ENCODE measurements around the gene NKD2.

Gene NKD2

GRCh38 chr5:1029945-1030625, 21.5 kb downstream of the NKD2 start:
- no peak for TF ChIP-seq REST (IDR thresholded peaks at IDR 0.05; ENCODE audit: insufficient read depth in 1 of 2, low read depth in 2 of 2, low read length in 2 of 2)
- no peak for TF ChIP-seq SIN3A (IDR thresholded peaks at IDR 0.05; ENCODE audit: borderline replicate concordance, insufficient read depth, low read length)
- TF ChIP-seq POLR2AphosphoS5 (IDR thresholded peaks at IDR 0.05; ENCODE audit: low read depth, low read length), result no peak
- TF ChIP-seq FOXP2 (optimal IDR thresholded peaks at IDR 0.05; ENCODE audit: borderline replicate concordance, extremely low read depth, extremely low read length, insufficient read depth), result no peak
- TF ChIP-seq TAF1 (IDR thresholded peaks at IDR 0.05; ENCODE audit: borderline replicate concordance, insufficient read depth, low read length), result no peak

- TF ChIP-seq SIN3A (IDR thresholded peaks at IDR 0.05; ENCODE audit: borderline replicate concordance, insufficient read depth, low read length) (no peak), TAF1 (IDR thresholded peaks at IDR 0.05; ENCODE audit: borderline replicate concordance, insufficient read depth, low read length) (no peak), POLR2AphosphoS5 (IDR thresholded peaks at IDR 0.05; ENCODE audit: low read depth, low read length) (no peak), REST (IDR thresholded peaks at IDR 0.05; ENCODE audit: insufficient read depth in 1 of 2, low read depth in 2 of 2, low read length in 2 of 2) (no peak)
Measured at GRCh38 chr5:1030801-1031271, 22.2 kb downstream of the NKD2 start.

GRCh38 chr5:1031306-1031959, 22.8 kb downstream of the NKD2 start:
- TF ChIP-seq SIN3A (IDR thresholded peaks at IDR 0.05; ENCODE audit: borderline replicate concordance, insufficient read depth, low read length) (no peak), REST (IDR thresholded peaks at IDR 0.05; ENCODE audit: insufficient read depth in 1 of 2, low read depth in 2 of 2, low read length in 2 of 2) (no peak), FOXP2 (optimal IDR thresholded peaks at IDR 0.05; ENCODE audit: borderline replicate concordance, extremely low read depth, extremely low read length, insufficient read depth) (no peak), TAF1 (IDR thresholded peaks at IDR 0.05; ENCODE audit: borderline replicate concordance, insufficient read depth, low read length) (no peak), POLR2AphosphoS5 (IDR thresholded peaks at IDR 0.05; ENCODE audit: low read depth, low read length) (no peak)

DNA sequence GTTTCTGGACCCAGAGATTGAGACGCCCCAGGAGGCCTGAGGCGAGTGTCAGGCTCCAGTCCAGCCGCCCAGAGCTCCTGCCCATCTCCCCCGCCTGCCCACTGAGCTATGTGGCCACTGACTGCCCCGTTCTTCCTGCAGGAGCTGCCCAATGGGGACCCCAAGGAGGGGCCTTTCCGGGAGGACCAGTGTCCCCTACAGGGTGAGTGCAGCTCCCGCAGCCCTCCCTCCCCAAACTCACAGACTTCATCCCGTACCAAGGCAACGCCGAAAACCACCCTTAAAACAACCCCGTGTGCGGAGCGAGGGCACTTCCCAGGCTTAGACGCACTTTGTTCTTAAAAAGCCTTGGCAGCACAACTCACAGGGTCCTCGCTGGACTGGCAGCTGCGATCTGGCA, 23.4 kb downstream of the NKD2 start:
- TF ChIP-seq SIN3A (IDR thresholded peaks at IDR 0.05; ENCODE audit: borderline replicate concordance, insufficient read depth, low read length) (no peak), TAF1 (IDR thresholded peaks at IDR 0.05; ENCODE audit: borderline replicate concordance, insufficient read depth, low read length) (no peak), FOXP2 (optimal IDR thresholded peaks at IDR 0.05; ENCODE audit: borderline replicate concordance, extremely low read depth, extremely low read length, insufficient read depth) (no peak)

DNA sequence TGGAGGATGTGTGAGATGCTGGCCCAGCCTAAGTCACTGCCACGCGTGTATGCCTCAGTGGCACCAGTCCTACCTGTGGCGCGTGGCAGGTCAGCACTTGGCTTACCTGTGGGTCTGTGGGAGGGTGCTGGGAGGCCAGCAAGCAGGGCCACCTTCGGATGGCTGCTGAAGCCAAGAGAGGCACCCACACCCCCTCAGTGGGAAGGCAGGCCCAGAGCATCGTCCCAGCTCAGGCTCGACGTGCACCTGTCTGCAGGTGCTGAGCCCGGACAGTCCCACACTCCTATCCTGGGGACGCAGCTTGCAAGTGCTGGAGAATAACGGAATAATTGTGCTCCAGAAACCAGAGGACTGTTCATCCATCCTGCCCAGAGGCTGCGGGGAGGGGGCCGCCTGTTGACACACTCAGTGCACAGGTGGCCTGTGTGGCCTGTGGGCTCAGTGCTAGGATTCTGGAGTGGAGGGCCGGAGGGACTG, 24.0 kb downstream of the NKD2 start:
- TF ChIP-seq TAF1 (IDR thresholded peaks at IDR 0.05; ENCODE audit: borderline replicate concordance, insufficient read depth, low read length) (no peak), SIN3A (IDR thresholded peaks at IDR 0.05; ENCODE audit: borderline replicate concordance, insufficient read depth, low read length) (no peak), FOXP2 (optimal IDR thresholded peaks at IDR 0.05; ENCODE audit: borderline replicate concordance, extremely low read depth, extremely low read length, insufficient read depth) (no peak), REST (IDR thresholded peaks at IDR 0.05; ENCODE audit: insufficient read depth in 1 of 2, low read depth in 2 of 2, low read length in 2 of 2) (no peak), POLR2AphosphoS5 (IDR thresholded peaks at IDR 0.05; ENCODE audit: low read depth, low read length) (no peak)

Measured in PFSK-1 (cell line).